Measurements from ENCODE around the gene AKR1B15.

- TF ChIP-seq, protein P1, sequence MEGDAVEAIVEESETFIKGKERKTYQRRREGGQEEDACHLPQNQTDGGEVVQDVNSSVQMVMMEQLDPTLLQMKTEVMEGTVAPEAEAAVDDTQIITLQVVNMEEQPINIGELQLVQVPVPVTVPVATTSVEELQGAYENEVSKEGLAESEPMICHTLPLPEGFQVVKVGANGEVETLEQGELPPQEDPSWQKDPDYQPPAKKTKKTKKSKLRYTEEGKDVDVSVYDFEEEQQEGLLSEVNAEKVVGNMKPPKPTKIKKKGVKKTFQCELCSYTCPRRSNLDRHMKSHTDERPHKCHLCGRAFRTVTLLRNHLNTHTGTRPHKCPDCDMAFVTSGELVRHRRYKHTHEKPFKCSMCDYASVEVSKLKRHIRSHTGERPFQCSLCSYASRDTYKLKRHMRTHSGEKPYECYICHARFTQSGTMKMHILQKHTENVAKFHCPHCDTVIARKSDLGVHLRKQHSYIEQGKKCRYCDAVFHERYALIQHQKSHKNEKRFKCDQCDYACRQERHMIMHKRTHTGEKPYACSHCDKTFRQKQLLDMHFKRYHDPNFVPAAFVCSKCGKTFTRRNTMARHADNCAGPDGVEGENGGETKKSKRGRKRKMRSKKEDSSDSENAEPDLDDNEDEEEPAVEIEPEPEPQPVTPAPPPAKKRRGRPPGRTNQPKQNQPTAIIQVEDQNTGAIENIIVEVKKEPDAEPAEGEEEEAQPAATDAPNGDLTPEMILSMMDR (IDR thresholded peaks at IDR 0.05 in 2 of 3, conservative IDR thresholded peaks at IDR 0.05 in 1 of 3; ENCODE audit: insufficient read depth in 2 of 3, low read depth in 1 of 3, low read length in 3 of 3): no peak
- TF ChIP-seq SFPQ (IDR thresholded peaks at IDR 0.05; ENCODE audit: low read depth, low read length) (no peak), POLR2AphosphoS2 (IDR thresholded peaks at IDR 0.05; ENCODE audit: low read length) (no peak), NCOA1 (IDR thresholded peaks at IDR 0.05; ENCODE audit: low read depth) (no peak), ZNF217 (CRISPR knock-in tag; IDR thresholded peaks at IDR 0.05) (no peak), CBFB (CRISPR knock-in tag; IDR thresholded peaks at IDR 0.05) (no peak), ZNF398 (CRISPR knock-in tag; IDR thresholded peaks at IDR 0.05) (no peak)
Measured at GRCh38 chr7:134527979-134528371, 20.9 kb upstream of the AKR1B15 start.

All from K562 (cell line).